ENCODE results near the gene PHACTR1.

DNA sequence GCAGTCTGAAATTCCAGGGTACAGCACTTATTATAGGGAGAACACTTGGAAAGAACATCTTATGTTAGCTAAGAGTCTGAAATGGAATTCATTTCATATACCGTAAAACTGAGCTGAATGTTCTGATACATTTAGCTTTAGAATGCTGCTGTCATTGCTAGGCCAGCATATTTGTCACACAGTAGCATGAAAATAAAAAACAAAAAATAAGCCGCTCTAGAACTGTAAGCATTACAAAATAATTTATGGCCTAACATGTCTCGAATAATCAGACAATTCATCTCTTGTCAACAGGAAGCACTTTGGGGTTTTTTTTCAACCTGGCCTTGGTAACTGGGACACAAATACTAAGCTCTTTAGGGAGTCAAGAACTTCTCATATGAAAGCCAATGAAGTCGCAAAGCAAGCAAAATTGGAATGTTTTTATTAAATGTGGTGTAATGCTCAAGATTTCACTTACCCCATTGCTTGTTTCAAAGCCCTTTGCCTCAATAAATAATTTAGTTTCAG lies 115.7 kb downstream of the PHACTR1 start:
- TF ChIP-seq, protein P1, sequence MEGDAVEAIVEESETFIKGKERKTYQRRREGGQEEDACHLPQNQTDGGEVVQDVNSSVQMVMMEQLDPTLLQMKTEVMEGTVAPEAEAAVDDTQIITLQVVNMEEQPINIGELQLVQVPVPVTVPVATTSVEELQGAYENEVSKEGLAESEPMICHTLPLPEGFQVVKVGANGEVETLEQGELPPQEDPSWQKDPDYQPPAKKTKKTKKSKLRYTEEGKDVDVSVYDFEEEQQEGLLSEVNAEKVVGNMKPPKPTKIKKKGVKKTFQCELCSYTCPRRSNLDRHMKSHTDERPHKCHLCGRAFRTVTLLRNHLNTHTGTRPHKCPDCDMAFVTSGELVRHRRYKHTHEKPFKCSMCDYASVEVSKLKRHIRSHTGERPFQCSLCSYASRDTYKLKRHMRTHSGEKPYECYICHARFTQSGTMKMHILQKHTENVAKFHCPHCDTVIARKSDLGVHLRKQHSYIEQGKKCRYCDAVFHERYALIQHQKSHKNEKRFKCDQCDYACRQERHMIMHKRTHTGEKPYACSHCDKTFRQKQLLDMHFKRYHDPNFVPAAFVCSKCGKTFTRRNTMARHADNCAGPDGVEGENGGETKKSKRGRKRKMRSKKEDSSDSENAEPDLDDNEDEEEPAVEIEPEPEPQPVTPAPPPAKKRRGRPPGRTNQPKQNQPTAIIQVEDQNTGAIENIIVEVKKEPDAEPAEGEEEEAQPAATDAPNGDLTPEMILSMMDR (IDR thresholded peaks at IDR 0.05) = no peak
- TF ChIP-seq, protein P2, sequence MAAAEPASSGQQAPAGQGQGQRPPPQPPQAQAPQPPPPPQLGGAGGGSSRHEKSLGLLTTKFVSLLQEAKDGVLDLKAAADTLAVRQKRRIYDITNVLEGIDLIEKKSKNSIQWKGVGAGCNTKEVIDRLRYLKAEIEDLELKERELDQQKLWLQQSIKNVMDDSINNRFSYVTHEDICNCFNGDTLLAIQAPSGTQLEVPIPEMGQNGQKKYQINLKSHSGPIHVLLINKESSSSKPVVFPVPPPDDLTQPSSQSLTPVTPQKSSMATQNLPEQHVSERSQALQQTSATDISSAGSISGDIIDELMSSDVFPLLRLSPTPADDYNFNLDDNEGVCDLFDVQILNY (CRISPR knock-in tag; IDR thresholded peaks at IDR 0.05) = no peak
- no peak for TF ChIP-seq NFE2L1 (CRISPR knock-in tag; IDR thresholded peaks at IDR 0.05)
- TF ChIP-seq, protein P3, sequence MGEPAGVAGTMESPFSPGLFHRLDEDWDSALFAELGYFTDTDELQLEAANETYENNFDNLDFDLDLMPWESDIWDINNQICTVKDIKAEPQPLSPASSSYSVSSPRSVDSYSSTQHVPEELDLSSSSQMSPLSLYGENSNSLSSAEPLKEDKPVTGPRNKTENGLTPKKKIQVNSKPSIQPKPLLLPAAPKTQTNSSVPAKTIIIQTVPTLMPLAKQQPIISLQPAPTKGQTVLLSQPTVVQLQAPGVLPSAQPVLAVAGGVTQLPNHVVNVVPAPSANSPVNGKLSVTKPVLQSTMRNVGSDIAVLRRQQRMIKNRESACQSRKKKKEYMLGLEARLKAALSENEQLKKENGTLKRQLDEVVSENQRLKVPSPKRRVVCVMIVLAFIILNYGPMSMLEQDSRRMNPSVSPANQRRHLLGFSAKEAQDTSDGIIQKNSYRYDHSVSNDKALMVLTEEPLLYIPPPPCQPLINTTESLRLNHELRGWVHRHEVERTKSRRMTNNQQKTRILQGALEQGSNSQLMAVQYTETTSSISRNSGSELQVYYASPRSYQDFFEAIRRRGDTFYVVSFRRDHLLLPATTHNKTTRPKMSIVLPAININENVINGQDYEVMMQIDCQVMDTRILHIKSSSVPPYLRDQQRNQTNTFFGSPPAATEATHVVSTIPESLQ (CRISPR knock-in tag; IDR thresholded peaks at IDR 0.05) = no peak
- TF ChIP-seq, protein P4, sequence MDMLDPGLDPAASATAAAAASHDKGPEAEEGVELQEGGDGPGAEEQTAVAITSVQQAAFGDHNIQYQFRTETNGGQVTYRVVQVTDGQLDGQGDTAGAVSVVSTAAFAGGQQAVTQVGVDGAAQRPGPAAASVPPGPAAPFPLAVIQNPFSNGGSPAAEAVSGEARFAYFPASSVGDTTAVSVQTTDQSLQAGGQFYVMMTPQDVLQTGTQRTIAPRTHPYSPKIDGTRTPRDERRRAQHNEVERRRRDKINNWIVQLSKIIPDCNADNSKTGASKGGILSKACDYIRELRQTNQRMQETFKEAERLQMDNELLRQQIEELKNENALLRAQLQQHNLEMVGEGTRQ (CRISPR knock-in tag; IDR thresholded peaks at IDR 0.05) = no peak

Measured in WTC11 (cell line).